HG03342 (cell line): Measurements from ENCODE around the gene RALGAPA2.
A peak's percentile ranks its signal among the peaks of the same experiment; 100 is the strongest.

ENCODE experiments used
- ATAC-seq: cut with Tn5 transposase; IDR thresholded peaks from one replicate; pipeline ENCODE4 v1.9.1; 2021; ENCODE audit warnings: mild to moderate bottlenecking, moderate library complexity; ENCODE audit not compliant: unreplicated experiment

Gene RALGAPA2

GRCh38 chr20:20712474-20713243, at the start of gene RALGAPA2:
RALGAPA2 (minus strand) TSS chr20:20712644; CDS start chr20:20712480, 164 bp downstream.
- ATAC-seq = peak; percentile 94

- no peak for ATAC-seq
Observed at GRCh38 chr20:20761301-20761700, 48.9 kb upstream of the RALGAPA2 start.

DNA sequence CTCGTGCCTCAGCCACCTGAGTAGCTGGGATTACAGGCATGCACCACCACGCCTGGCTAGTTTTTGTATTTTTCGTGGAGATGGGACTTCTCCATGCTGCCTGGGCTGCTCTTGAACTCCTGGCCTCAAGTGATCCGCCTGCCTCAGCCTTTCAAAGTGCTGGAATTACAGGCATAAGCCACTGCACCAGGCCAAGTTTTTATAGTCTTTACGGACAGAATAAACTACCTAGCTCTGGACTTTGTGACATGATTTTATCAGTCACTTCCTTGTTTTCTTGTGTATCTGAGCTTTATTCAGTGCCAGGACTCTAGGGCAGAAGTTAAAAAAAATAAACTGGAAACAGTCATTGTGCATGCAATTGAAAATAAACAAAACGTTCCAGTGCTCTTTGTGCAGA, 46.7 kb upstream of the RALGAPA2 start:
- ATAC-seq = no peak

DNA sequence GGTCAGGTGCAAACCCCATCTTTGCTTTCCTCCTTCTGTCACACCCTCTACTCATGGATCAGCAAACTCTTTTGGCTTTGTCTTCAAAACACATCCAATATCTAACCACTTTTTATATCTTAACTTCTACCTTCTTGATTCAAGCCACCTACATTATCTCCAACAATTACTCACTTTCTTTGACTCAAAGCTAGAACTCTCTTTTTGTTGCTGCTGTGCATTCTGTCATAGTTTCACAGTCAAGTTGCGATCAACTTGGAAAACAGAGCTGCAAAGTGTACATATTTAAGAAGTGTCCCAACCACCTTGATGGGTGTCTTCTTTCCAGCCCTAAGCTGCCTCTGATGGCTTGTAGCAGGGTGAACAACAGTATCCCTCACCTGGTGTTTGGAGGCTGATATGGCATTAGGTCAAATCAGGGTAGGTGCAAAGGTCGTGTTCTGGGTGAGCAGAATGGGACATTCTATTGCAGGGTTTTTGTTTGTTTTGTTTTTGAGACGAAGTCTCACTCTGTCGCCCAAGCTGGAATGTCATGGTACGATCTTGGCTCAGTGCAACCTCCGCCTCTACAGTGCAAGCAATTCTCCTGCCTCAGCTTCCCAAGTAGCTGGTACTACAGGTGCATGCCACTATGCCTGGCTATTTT, 43.4 kb upstream of the RALGAPA2 start:
- no peak for ATAC-seq

DNA sequence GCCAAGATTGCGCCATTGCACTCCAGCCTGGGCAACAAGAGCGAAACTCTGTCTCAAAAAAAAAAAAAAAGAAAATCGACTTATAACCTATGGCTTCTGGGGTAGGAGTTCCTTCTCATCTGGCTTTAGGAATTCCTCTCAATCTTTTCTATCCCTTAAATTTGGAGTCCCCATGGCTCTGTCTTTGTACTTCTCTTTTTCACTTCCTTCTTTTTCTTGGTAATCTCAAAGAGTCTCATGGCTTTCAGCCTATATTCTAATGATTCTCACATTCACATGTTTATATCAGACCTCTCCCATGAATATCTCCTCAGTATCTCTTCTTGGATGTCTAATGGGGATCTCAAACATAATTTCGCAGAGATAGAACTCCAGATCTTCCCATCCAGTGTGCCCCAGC, 42.8 kb upstream of the RALGAPA2 start:
- no peak for ATAC-seq

GRCh38 chr20:20754714-20755113, 42.3 kb upstream of the RALGAPA2 start:
- ATAC-seq = no peak

DNA sequence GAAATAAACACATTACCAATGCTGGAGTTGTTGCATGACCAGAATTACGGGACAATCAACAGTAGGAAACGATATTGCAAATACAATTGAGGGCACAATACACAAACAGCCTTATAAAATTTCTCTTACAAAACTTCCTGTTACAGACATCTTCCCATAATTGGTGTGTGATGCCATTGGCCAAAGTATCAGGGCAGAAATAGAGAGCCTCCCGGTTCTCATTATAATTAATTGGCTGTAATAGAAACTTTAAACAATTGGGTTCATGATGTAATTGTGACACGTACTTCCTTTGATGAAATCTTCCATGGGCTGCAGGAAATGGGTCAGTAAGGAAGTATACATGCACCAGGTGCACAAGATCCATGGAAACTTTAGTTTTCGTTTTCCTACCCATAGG, 40.3 kb upstream of the RALGAPA2 start:
- ATAC-seq = no peak

GRCh38 chr20:20747298-20747697, 34.9 kb upstream of the RALGAPA2 start:
- ATAC-seq = no peak

- no peak for ATAC-seq
Observed at GRCh38 chr20:20744170-20744725, 31.8 kb upstream of the RALGAPA2 start.

DNA sequence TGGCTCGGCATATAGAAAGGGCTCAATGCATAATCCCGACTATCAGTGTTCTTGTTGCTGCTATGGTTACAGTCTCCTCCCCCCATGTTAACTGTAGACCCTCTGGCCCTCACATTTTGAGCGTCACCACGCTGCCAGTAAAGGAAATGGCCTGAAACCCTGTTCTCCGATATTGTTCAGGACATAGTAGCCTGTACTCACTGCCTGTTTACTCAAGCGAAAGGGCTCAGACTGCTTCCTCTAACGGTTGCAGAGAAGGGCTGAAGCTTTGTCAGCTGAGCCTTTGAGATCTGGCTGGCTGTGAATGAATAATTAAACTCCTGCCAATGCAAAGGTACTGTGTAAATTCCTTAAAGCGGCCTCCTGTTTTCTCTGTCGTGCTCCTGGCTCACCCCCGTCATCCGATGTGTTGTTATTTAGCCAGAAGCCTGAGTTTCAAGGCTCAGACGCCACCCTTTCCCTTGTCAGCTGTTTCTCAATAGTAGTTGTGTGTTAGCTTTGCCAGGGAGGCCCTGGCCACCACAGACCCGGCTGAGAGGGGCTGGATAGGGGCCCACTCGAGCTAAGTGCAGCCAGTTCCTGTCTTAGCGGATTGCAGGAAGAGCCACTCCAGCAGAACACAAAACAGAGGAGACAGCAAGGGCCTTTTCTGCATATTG, 31.2 kb upstream of the RALGAPA2 start:
- peak; percentile 68 for ATAC-seq

- no peak for ATAC-seq
Observed at GRCh38 chr20:20741087-20742045, 28.9 kb upstream of the RALGAPA2 start.

- ATAC-seq = no peak
Observed at GRCh38 chr20:20740541-20740940, 28.1 kb upstream of the RALGAPA2 start.

DNA sequence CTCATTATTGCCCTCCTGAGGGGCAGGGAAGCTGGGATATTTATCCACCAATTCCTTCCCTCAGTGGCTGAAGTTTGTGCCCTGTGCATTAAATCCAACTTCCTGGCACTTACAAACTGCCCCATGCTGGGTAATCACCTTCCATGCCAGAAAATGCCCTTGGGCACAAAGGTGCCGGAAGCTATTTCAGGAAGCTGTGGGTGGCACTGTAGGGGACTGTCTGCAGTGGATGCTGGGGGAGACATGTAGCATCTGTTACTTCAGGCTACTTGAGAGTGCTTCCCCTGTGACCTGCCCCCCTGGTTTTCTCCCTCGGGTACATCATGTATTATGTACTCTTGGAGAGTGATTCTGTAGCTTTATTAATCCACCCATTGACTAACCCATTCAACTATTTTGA, 24.7 kb upstream of the RALGAPA2 start:
- no peak for ATAC-seq

DNA sequence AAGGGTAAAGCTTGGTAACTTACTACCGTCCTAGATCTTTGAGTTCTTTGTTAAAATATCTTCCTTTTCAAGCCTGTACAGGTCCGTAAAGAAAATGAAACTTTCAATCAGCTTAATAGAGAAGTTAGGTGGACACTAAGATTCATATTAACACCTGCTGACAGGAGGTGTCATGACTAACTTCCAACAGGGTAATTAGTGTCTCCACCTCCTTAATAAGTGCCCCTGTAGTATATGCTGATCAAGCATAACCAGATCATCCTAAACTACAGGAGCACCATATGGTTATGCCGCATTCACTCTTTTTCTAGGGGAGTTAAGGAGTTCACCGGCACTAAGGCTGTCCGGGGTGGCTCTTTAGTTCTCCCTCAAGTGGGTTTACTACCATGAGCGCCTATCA, 23.9 kb upstream of the RALGAPA2 start:
- ATAC-seq = no peak

DNA sequence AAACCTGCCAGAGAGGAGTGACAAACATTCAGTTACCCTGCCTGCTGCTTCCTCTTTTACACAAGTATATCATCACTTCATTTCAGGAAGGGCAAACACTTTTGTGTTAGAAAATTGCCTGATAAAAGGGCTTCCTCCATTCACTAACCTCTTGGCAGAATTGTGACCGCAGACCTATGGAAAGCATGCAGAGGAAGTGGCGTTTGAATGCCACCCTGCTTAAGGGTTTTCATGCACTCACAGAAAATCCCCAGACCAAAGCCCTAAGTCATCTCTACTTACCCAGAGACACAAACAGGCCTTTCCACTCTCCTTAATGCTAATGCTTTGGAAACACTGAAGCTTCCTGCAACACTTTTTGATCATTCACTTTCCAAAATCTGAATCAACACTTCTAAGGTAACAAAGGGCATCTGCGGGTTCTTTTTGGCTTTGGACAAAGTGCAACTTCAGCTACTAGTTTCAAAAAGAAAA, 22.1 kb upstream of the RALGAPA2 start:
- ATAC-seq = no peak

GRCh38 chr20:20733943-20734342, 21.5 kb upstream of the RALGAPA2 start:
- no peak for ATAC-seq

- ATAC-seq = no peak
Observed at GRCh38 chr20:20732641-20733040, 20.2 kb upstream of the RALGAPA2 start.

DNA sequence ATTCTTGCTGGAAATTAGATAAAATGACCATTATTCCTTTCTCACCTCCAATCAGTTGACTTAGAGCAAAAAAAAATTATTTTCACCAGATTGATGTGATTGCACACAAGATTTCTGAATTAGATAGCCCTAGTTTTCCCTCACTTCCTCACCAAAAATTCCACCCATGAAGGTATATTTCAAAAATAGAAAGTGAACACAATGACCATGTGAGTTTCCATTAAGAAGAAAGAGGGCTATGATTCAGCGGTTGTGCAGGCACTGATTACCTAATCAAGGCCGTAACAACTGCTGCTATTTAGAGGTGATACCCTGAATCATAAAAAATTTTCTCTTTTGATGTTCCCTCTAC, 19.5 kb upstream of the RALGAPA2 start:
- ATAC-seq = no peak

DNA sequence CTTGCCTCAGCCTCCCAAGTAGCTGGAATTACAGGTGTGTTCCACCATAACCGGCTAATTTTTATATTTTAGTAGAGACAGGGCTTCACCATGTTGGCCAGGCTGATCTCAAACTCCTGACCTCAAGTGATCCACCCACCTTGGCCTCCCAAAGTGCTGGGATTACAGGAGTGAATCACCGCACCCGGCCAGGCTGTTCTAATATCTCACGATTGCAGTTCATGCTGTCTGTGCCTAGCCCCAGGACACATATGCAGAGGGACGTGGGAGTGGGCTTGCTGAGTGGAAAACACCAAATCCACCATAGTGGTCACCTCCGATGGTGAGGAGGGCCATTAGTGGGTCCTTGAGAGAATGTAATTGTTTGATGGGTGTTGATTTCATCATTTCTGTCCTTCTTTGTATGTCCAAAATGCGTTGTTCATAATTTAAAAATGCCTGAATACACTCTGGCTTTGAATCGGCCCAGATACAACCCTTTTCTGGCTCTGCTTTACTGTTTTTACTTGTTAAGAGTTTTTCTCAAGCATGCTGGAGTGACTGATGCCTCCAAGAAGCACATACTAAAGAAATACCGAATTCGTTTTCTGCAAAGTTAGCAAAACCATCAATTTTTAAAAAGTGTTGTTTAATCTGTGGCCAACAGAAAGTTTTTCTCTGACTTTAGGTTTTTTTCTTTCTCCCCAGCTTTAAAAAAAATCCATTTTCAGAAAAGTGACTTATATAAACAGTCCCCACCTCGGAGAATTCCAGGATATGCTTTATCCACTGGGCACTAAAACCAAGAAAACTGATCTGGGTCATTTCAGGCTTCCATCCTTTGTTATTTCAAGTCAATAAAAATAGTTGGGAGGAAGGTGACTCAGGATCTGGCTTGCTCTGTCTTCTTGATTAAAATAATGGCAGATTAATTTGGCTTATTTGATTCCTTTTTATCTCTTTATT, 18.8 kb upstream of the RALGAPA2 start:
- no peak for ATAC-seq
